Measurements from ENCODE around the gene ORC3.
A peak's percentile ranks its signal among the peaks of the same experiment; 100 is the strongest.
"Not testable (repeated sequence)": the region's sequence is repeated elsewhere in the genome, so short reads cannot be mapped to it uniquely, and the experiment has no call there.

ORC3 gene

GRCh38 chr6:87663434-87663833 is 73.5 kb downstream of the ORC3 start:
- DNase-seq = no peak

GRCh38 chr6:87664921-87665485 is 75.1 kb downstream of the ORC3 start:
- no peak for DNase-seq

GRCh38 chr6:87667032-87667431 is 77.1 kb downstream of the ORC3 start:
- no peak for DNase-seq

GRCh38 chr6:87668013-87668412 is 78.1 kb downstream of the ORC3 start:
- no peak for DNase-seq

- no peak for DNase-seq
Measured at GRCh38 chr6:87669051-87669450, 79.1 kb downstream of the ORC3 start.

GRCh38 chr6:87670707-87671106 is 80.8 kb downstream of the ORC3 start:
- no peak for DNase-seq

- DNase-seq = no peak
Measured at GRCh38 chr6:87671555-87672029, 81.7 kb downstream of the ORC3 start.

- no peak for DNase-seq
Measured at GRCh38 chr6:87672641-87673040, 82.7 kb downstream of the ORC3 start.

GRCh38 chr6:87673237-87673636 is 83.3 kb downstream of the ORC3 start:
- no peak for DNase-seq

GRCh38 chr6:87674290-87674689 is 84.4 kb downstream of the ORC3 start:
- no peak for DNase-seq

GRCh38 chr6:87675004-87675681 is 85.2 kb downstream of the ORC3 start:
- no peak for DNase-seq

GRCh38 chr6:87682310-87682709 is 92.4 kb downstream of the ORC3 start:
- DNase-seq = peak; percentile 66

GRCh38 chr6:87683890-87684289 is 94.0 kb downstream of the ORC3 start:
- DNase-seq = no peak

GRCh38 chr6:87684895-87685654 is 95.1 kb downstream of the ORC3 start:
- no peak for DNase-seq

- DNase-seq = not testable (repeated sequence)
Measured at GRCh38 chr6:87686636-87687205, 96.8 kb downstream of the ORC3 start.

- DNase-seq = no peak
Measured at GRCh38 chr6:87687296-87687695, 97.4 kb downstream of the ORC3 start.

- DNase-seq = not testable (repeated sequence)
Measured at GRCh38 chr6:87687893-87688292, 98.0 kb downstream of the ORC3 start.

- DNase-seq = no peak
Measured at GRCh38 chr6:87690441-87690840, 100.5 kb downstream of the ORC3 start.

GRCh38 chr6:87692086-87692485 is 102.2 kb downstream of the ORC3 start:
- no peak for DNase-seq

- DNase-seq = not testable (repeated sequence)
Measured at GRCh38 chr6:87696817-87697216, 106.9 kb downstream of the ORC3 start.

GRCh38 chr6:87697581-87698546 is 107.9 kb downstream of the ORC3 start:
- no peak for DNase-seq

- peak; percentile 76 for DNase-seq
Measured at GRCh38 chr6:87698547-87699006, 108.6 kb downstream of the ORC3 start.
